OCI-LY3 (cell line): Measurements from ENCODE around the gene CMTM3.
"Not testable (repeated sequence)": the region's sequence is repeated elsewhere in the genome, so short reads cannot be mapped to it uniquely, and the experiment has no call there.

Source experiments
- H2AFZ ChIP-seq: fragments of 200-600, 300-600 bp; shearing (Covaris generic); 2 replicates; pipeline ENCODE4 v1.6.0; 2014; ENCODE audit warnings: antibody characterized with exemption, low read depth, low read length
- H3K27ac ChIP-seq: fragments of 200-600, 300-600 bp; sonication (generic); 2 replicates; pipeline ENCODE4 v1.5.1; 2014; ENCODE audit warnings: mild to moderate bottlenecking, low read length, moderate library complexity, mixed read lengths
- H3K27me3 ChIP-seq: fragments of 200-600, 300-600 bp; sonication (generic); 2 replicates; pipeline ENCODE4 v1.6.1; 2014; ENCODE audit warnings: low read depth, low read length, mixed read lengths
- H3K36me3 ChIP-seq: fragments of 200-600, 300-600 bp; sonication (generic); replicated peaks from 2 replicates; pipeline ENCODE3; 2014; ENCODE audit warnings: low read depth, low read length, mixed read lengths
- H3K4me1 ChIP-seq: fragments of 300-600, 200-600 bp; sonication (generic); 2 replicates; pipeline ENCODE4 v1.6.1; 2014; ENCODE audit warnings: low read length, mixed read lengths
- H3K4me2 ChIP-seq: fragments of 200-600, 300-600 bp; sonication (generic); 2 replicates; pipeline ENCODE4 v1.6.1; 2014; ENCODE audit warnings: low read length, mixed read lengths
- H3K4me3 ChIP-seq: fragments of 300-600, 200-600 bp; sonication (generic); 2 replicates; pipeline ENCODE4 v1.5.1; 2014; ENCODE audit warnings: antibody characterized with exemption, mild to moderate bottlenecking, low read length, moderate library complexity
- H3K79me2 ChIP-seq: fragments of 300-600, 200-600 bp; shearing (Covaris generic); 2 replicates; pipeline ENCODE4 v1.6.1; 2014; ENCODE audit warnings: mild to moderate bottlenecking, low read length, mixed read lengths
- H3K9ac ChIP-seq: fragments of 300-600, 200-600 bp; shearing (Covaris generic); 2 replicates; pipeline ENCODE4 v1.6.0; 2014; ENCODE audit warnings: mild to moderate bottlenecking, low read length, moderate library complexity
- H3K9me3 ChIP-seq: fragments of 200-600, 300-600 bp; shearing (Covaris generic); 2 replicates; pipeline ENCODE4 v1.6.1; 2014; ENCODE audit warnings: low read length, mixed read lengths; ENCODE audit not compliant: insufficient read depth
- H4K20me1 ChIP-seq: fragments of 200-600, 300-600 bp; sonication (generic); 2 replicates; pipeline ENCODE4 v1.6.1; 2016; ENCODE audit warnings: low read length, mixed read lengths; ENCODE audit not compliant: insufficient read depth
- CTCF ChIP-seq: fragments of 200-600, 300-600 bp; sonication (generic); IDR thresholded peaks from 2 replicates; pipeline ENCODE4 v1.5.1; 2014; ENCODE audit warnings: antibody characterized with exemption, low read length, low read depth
- EZH2phosphoT487 ChIP-seq: fragments of 200-600 bp; shearing (Covaris generic); IDR thresholded peaks from 2 replicates; pipeline ENCODE4 v1.6.1; 2018; ENCODE audit warnings: antibody characterized with exemption, mixed run types, low read depth

The CMTM3 gene

GRCh38 chr16:66591018-66591417 lies 13.5 kb upstream of the CMTM3 start:
- no peaks in the 10 kb centered on the region for H3K36me3 ChIP-seq
- peaks cover 16% of the 10 kb centered on the region for H3K27me3 ChIP-seq
- H2AFZ ChIP-seq, result no peak overlapping the region
- H3K79me2 ChIP-seq, result no peaks in the 10 kb centered on the region
- H4K20me1 ChIP-seq, result no peaks in the 10 kb centered on the region
- TF ChIP-seq EZH2phosphoT487 (no peak), CTCF (no peak)
- H3K4me2 ChIP-seq, result peak overlapping the region; percentile 65
- peaks cover 4% of the 10 kb centered on the region; the same call in 1 of the 2 replicates for H3K9me3 ChIP-seq
- H3K4me1 ChIP-seq, result peaks cover 40% of the 10 kb centered on the region
- peak overlapping the region; percentile 57; the same call in 1 of the 2 replicates for H3K9ac ChIP-seq
- peak overlapping the region; percentile 72; the same call in 1 of the 2 replicates for H3K4me3 ChIP-seq
- no peak overlapping the region for H3K27ac ChIP-seq

- no peak overlapping the region for H3K4me2 ChIP-seq
- H3K27ac ChIP-seq, result no peak overlapping the region
- no peaks in the 10 kb centered on the region for H3K36me3 ChIP-seq
- H3K9ac ChIP-seq, result no peak overlapping the region
- no peak overlapping the region for H2AFZ ChIP-seq
- peaks cover 4% of the 10 kb centered on the region; the same call in 1 of the 2 replicates for H3K9me3 ChIP-seq
- no peaks in the 10 kb centered on the region for H4K20me1 ChIP-seq
- H3K79me2 ChIP-seq, result no peaks in the 10 kb centered on the region
- no peak overlapping the region for H3K4me3 ChIP-seq
- peaks cover 53% of the 10 kb centered on the region for H3K4me1 ChIP-seq
- TF ChIP-seq CTCF (no peak), EZH2phosphoT487 (no peak)
- peaks cover 16% of the 10 kb centered on the region for H3K27me3 ChIP-seq
These were observed 12.3 kb upstream of the CMTM3 start for GRCh38 chr16:66592241-66592640.

GRCh38 chr16:66592814-66593213 lies 11.7 kb upstream of the CMTM3 start:
- Histone ChIP-seq H3K9ac (no peak overlapping the region), H3K27me3 (peaks cover 16% of the 10 kb centered on the region), H2AFZ (no peak overlapping the region), H3K4me2 (no peak overlapping the region), H3K27ac (no peak overlapping the region), H3K9me3 (peaks cover 4% of the 10 kb centered on the region; the same call in 1 of the 2 replicates), H4K20me1 (no peaks in the 10 kb centered on the region), H3K4me1 (peaks cover 55% of the 10 kb centered on the region), H3K36me3 (no peaks in the 10 kb centered on the region), H3K79me2 (no peaks in the 10 kb centered on the region), H3K4me3 (no peak overlapping the region)
- TF ChIP-seq CTCF (no peak), EZH2phosphoT487 (no peak)

GRCh38 chr16:66594739-66595138 lies 9.8 kb upstream of the CMTM3 start:
- Histone ChIP-seq H3K4me1 (peaks cover 56% of the 10 kb centered on the region), H3K4me2 (peak overlapping the region; percentile 92)
- no peak for TF ChIP-seq CTCF
- TF ChIP-seq EZH2phosphoT487, result no peak

GRCh38 chr16:66596559-66596958 lies 7.9 kb upstream of the CMTM3 start:
- H2AFZ ChIP-seq, H3K4me3 ChIP-seq, H3K9ac ChIP-seq, H3K79me2 ChIP-seq, H3K36me3 ChIP-seq, H3K27ac ChIP-seq, H4K20me1 ChIP-seq: not testable (repeated sequence)
- H3K4me2 ChIP-seq, result peak overlapping the region; percentile 73
- H3K4me1 ChIP-seq, result peaks cover 48% of the 10 kb centered on the region
- peaks cover 26% of the 10 kb centered on the region for H3K27me3 ChIP-seq
- peaks cover 15% of the 10 kb centered on the region for H3K9me3 ChIP-seq

More at GRCh38 chr16:66594739-66595138, 9.8 kb upstream of the CMTM3 start:
- Histone ChIP-seq H3K9me3 (peaks cover 4% of the 10 kb centered on the region; the same call in 1 of the 2 replicates), H3K27ac (peak overlapping the region; percentile 42; the same call in 1 of the 2 replicates), H4K20me1 (no peaks in the 10 kb centered on the region), H3K79me2 (no peaks in the 10 kb centered on the region), H3K4me3 (peak overlapping the region; percentile 68), H3K27me3 (peaks cover 26% of the 10 kb centered on the region), H3K9ac (no peak overlapping the region; the same call in 1 of the 2 replicates), H2AFZ (no peak overlapping the region), H3K36me3 (no peaks in the 10 kb centered on the region)
